Measurements from ENCODE around the gene C1orf167.

C1orf167 gene

GRCh38 chr1:11730429-11730891 lies 31.5 kb upstream of the C1orf167 start:
- TF ChIP-seq GATA2 (IDR thresholded peaks at IDR 0.05; ENCODE audit: low read depth, low read length) (no peak), GATA3 (IDR thresholded peaks at IDR 0.05; ENCODE audit: low read depth, low read length) (no peak)

- TF ChIP-seq GATA3 (IDR thresholded peaks at IDR 0.05; ENCODE audit: low read depth, low read length) = no peak
Measured at GRCh38 chr1:11731691-11732283, 30.2 kb upstream of the C1orf167 start.

- TF ChIP-seq GATA3 (IDR thresholded peaks at IDR 0.05; ENCODE audit: low read depth, low read length) = no peak
- TF ChIP-seq GATA2 (IDR thresholded peaks at IDR 0.05; ENCODE audit: low read depth, low read length) = no peak
Measured at GRCh38 chr1:11733306-11733705, 28.7 kb upstream of the C1orf167 start.

- TF ChIP-seq GATA3 (IDR thresholded peaks at IDR 0.05; ENCODE audit: low read depth, low read length) (no peak), GATA2 (IDR thresholded peaks at IDR 0.05; ENCODE audit: low read depth, low read length) (no peak)
Measured at GRCh38 chr1:11735531-11735853, 26.5 kb upstream of the C1orf167 start.

- TF ChIP-seq GATA2 (IDR thresholded peaks at IDR 0.05; ENCODE audit: low read depth, low read length) = no peak
- no peak for TF ChIP-seq GATA3 (IDR thresholded peaks at IDR 0.05; ENCODE audit: low read depth, low read length)
Measured at GRCh38 chr1:11735854-11736745, 25.9 kb upstream of the C1orf167 start, which contains the start of gene AGTRAP. Gene AGTRAP (plus strand): TSS chr1:11736136. CDS start chr1:11736209, 73 bp downstream.

GRCh38 chr1:11736746-11737639 lies 25.0 kb upstream of the C1orf167 start:
- no peak for TF ChIP-seq GATA3 (IDR thresholded peaks at IDR 0.05; ENCODE audit: low read depth, low read length)
- TF ChIP-seq GATA2 (IDR thresholded peaks at IDR 0.05; ENCODE audit: low read depth, low read length) = no peak

GRCh38 chr1:11738096-11738495 lies 23.9 kb upstream of the C1orf167 start:
- TF ChIP-seq GATA2 (IDR thresholded peaks at IDR 0.05; ENCODE audit: low read depth, low read length) (no peak), GATA3 (IDR thresholded peaks at IDR 0.05; ENCODE audit: low read depth, low read length) (no peak)

GRCh38 chr1:11738783-11739182 lies 23.2 kb upstream of the C1orf167 start:
- no peak for TF ChIP-seq GATA3 (IDR thresholded peaks at IDR 0.05; ENCODE audit: low read depth, low read length)
- no peak for TF ChIP-seq GATA2 (IDR thresholded peaks at IDR 0.05; ENCODE audit: low read depth, low read length)

- peak; percentile 66 for TF ChIP-seq GATA2 (IDR thresholded peaks at IDR 0.05; ENCODE audit: low read depth, low read length)
- no peak for TF ChIP-seq GATA3 (IDR thresholded peaks at IDR 0.05; ENCODE audit: low read depth, low read length)
Measured at GRCh38 chr1:11740258-11741192, 21.5 kb upstream of the C1orf167 start.

GRCh38 chr1:11741482-11741881 lies 20.5 kb upstream of the C1orf167 start:
- no peak for TF ChIP-seq GATA2 (IDR thresholded peaks at IDR 0.05; ENCODE audit: low read depth, low read length)
- no peak for TF ChIP-seq GATA3 (IDR thresholded peaks at IDR 0.05; ENCODE audit: low read depth, low read length)

- TF ChIP-seq GATA3 (IDR thresholded peaks at IDR 0.05; ENCODE audit: low read depth, low read length) (no peak), GATA2 (IDR thresholded peaks at IDR 0.05; ENCODE audit: low read depth, low read length) (no peak)
Measured at GRCh38 chr1:11741919-11742558, 20.0 kb upstream of the C1orf167 start.

- TF ChIP-seq GATA2 (IDR thresholded peaks at IDR 0.05; ENCODE audit: low read depth, low read length) (no peak), GATA3 (IDR thresholded peaks at IDR 0.05; ENCODE audit: low read depth, low read length) (no peak)
Measured at GRCh38 chr1:11744287-11744686, 17.7 kb upstream of the C1orf167 start.

GRCh38 chr1:11746092-11746491 lies 15.9 kb upstream of the C1orf167 start:
- TF ChIP-seq GATA3 (IDR thresholded peaks at IDR 0.05; ENCODE audit: low read depth, low read length) (no peak), GATA2 (IDR thresholded peaks at IDR 0.05; ENCODE audit: low read depth, low read length) (no peak)

All from SH-SY5Y (cell line).